GM21381 (cell line): Measurements from ENCODE around the gene CYSTM1.
"Not testable (repeated sequence)": the region's sequence is repeated elsewhere in the genome, so short reads cannot be mapped to it uniquely, and the experiment has no call there.

Source experiments
- ATAC-seq: cut with Tn5 transposase; IDR thresholded peaks from one replicate; pipeline ENCODE4 v1.9.1; 2021; ENCODE audit warnings: mild to moderate bottlenecking, moderate library complexity; ENCODE audit not compliant: unreplicated experiment

CYSTM1 gene

DNA sequence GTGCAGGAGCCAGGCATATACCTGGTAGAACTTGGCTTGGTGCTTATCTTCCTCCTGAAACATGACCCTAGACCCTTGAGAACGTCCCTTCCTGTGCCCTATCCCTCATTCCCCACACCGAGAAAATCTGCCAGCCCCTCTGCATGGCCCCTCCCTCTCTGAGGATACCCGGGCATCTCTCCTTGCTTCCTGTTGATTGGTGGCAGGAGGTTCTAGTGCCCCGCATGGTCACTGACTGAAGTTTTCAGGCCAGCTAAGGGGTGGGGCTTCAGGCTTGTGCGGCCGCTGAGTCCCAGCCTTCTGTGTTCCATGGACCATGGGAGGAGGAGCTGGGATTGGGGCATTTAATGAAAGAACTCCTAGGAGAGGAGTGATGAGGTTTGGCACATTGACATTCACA, 26.5 kb upstream of the CYSTM1 start:
- no peak for ATAC-seq

DNA sequence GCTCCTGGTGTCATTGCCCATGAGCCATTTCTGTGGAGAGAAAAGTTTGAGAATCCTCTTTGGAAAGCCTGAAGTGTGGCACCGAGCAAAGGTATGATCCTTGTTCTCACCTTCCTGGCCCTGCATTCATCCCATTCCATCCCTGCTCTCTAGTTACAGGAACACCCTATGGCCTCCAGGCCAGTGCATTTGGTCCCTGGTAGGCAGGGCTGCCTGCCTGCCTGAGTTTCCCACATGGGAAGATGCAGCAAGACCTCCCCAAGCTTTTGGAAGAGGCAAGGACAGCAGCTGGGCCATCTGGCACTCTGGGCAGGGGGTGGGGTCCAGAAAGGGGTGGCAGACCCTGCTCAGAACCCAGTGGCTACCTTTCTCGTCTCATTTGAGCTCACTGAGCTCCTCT, 24.8 kb upstream of the CYSTM1 start:
- ATAC-seq: no peak

DNA sequence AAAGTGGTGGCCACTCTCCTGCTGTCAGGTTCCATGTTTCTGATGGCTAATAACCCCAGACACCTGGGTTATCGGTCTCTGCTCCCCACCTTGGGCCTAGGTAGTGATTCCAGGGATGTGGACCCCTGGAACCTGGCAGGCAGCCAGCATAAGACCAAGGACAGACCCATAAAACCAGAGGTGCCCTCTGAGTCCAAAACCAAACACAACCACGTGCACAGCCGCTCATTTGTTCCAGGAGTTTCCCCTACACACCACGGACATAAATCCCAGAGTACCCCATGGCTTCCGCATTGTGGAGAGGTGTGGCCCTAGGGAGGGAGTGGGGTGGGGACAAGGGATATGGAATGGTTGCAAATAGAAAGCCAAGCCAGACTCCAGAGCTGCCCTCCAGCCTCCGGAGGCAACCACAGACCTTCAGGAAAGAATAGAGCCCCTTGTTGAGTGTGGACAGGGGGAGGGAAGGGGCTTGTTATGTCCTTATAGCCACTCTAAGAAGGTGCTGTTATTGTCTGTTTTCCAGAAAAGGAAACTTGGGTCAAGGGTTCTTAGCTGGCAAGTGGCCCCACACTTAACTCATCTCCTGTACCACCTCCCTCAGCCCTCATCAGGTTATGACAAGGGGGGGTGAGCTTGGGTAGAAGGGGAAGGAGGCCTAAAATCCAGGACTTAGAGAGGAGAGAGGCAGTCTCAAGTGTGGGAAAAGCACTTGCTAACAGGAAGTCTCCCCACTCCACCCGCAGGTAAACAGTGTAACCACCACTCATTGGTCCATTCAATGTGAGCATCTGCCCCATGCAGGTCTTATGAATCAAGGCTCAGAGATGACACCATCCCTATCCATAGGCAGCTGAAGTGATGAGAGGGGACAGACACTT, 23.6 kb upstream of the CYSTM1 start:
- no peak for ATAC-seq

DNA sequence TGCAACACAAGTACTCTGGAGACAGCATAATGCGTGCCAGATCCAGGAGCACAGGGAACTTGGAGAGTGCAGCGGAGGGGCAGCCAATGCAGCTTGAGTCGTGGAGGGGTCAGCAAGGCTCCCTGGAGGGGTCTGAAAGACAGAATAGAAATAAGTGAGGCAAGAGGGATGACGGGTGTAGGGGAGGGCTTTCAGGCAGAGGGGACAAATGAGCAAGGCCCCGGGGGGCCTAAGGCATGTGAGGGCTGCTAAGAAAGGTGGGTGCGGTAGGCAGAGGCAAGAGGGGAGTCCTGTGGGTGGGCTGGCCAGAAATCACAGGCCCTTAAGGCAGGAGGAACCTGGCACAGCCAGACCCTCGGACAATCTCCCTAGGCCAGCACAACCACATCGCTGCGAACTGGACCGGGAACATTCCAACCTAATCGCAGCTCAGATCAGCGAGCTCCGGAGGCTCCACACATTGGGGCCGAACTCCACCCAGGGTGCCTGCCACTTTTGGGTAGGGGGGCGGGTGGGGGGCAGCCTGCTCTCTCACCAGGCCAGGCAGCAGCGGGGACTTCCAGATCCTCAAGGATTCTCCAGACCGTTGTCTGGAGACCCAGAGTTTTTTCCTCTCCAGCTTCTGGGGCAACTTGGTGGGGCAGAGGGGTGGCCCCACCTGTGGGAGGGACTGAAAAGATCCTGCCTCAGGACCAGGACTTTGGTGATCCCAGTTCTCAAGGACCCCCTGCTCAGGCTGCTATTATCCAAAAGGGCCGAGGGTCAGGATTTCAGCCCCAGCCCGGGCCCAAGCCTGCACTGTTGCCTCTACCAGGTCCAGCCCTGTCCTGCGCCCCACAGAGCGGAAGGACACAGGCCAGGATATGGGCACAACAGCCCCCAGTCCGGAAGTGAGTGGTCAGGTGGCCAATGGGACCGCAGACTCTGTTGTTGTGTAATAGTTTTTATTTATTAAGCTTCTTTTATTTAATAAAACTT, 22.7 kb upstream of the CYSTM1 start:
- no peak for ATAC-seq

DNA sequence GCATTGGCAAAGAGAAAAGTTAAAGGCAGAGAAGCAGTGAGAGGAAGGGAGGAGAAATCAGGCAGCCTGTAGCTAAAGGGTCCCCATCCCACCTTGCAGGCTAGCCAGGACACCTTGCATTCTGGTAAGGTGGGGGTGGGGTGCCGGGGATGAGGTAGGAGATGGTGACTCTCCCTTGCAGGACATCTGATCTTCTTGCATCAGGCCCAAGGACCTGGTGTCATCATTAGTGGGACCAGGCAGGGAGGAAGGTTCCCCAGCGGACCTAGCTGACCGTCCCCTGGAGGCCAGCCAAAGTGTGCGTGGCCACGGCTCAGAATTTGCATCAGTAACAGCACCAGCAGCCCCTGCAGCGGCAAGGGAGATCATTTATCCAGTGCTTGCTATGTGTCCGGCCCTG, 21.7 kb upstream of the CYSTM1 start:
- no peak for ATAC-seq

DNA sequence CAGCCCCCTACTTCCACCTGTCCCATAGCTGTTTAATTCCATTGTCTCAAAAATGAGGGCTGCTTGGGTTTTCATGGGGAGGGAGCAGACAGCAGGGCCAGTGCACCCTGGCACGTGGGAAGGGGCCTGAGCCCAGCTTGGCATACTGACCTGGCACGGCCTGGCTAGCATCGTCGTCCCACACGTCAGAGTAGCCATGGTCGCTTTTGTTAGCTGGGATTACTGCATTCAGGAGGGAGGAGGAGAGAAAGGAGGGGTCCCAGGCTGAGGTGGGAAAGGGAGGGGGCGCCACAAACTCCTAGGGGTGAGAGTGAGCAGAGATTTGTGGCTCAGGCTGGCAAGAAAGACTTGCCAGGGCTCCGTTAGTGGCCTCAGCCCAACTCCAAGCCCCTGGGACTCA, 21.1 kb upstream of the CYSTM1 start:
- ATAC-seq: no peak

DNA sequence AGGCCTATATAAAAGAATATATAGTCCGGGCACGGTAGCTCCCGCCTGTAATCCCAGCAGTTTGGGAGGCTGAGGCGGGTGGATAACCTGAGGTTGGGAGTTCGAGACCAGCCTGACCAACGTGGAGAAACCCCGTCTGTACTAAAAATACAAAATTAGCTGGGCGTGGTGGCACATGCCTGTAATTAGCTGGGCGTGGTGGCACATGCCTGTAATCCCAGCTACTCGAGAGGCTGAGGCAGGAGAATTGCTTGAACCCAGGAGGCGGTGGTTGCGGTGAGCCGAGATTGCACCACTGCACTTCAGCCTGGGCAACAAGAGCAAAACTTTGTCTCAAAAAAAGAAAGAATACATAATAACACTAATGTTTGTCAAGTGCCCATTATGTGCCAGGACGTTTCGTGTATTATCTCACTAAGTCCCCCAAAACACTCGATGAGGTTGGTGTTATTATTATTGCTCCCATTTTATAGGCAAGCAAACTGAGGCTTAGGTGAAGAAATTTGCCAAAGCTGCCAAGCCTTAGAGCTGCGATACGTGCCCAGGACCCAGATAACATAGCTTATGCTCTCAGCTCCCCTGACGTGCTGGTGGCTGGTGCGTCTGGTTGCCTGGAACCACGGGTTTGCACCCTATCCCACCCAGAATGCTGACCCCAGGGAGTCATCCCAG, 20.1 kb upstream of the CYSTM1 start:
- not testable (repeated sequence) for ATAC-seq

DNA sequence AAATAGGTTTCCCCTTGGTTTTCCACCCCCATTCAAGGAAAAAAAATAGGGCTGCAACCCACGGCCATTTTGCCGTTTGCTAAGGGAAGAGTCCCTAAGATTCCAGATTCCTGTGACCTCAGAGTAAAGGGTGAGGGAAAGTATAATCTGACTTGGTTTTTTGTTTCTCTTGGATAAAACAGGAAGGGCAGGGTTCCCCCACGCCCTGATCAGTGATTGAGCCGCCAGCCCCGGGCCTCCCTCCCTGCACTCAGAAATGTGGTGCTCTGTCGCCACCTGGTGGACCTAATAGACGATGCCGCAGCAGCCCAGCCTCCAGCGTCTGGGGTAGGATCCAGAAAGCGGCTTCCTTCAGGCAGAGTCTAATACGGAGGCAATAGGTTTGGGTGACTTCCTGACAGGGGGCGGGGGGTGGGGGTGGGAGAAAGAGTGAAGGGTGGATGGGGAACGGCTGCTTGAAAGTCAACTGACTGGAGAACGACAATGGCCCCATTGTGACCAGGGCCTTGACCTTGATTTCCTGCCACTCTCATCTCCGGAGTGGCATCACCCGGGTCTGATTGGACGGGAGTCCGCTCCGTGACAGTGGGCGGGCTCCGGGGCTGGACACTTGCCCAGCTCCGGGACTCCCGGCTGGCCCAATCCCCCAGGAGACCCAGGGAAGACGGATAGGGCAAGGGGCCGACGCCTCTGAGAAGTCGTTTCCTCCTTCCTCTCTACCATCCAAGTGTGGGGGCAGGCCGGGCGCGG, 17.8 kb upstream of the CYSTM1 start:
- peak; percentile 90 for ATAC-seq

DNA sequence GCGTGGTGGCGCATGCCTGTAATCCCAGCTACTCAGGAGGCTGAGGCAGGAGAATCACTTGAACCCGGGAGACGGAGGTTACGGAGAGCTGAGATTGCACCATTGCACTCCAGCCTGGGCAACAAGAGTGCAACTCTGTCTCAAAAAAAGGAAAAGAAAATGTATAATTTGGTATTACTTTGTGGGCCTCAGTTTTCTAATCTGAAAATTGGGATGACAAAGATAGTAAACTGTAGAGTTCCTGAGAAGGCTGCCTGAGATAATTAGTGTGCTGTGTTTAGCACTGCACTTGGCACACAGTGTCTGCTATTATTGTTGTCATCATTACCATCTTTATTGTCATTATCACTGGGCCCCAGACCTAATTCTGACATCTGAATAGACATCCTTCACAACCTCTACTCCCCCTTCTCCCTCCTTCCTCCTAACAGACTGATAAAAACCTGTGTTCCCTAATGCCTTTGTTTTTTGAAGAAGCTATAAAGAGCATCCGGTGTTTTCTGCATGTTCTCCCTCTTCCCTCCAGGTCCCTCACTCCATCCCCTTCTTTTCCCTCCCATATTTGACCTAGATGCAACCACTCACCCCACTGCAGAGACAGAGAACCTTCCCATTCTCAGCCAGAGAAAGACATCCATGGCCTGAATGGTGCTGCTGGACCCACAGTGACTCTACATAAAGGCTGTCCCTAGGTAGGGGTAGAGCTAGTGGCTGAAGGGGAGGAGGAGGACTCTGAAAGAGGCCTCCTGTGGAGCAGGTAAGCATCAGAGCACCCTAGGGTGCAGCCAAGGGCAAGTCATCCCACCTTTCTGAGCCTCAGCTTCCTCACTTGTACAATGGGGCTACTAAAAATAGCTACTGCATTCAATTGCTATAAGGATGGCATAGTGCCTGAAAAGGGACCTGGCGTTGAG, 15.7 kb upstream of the CYSTM1 start:
- no peak for ATAC-seq

DNA sequence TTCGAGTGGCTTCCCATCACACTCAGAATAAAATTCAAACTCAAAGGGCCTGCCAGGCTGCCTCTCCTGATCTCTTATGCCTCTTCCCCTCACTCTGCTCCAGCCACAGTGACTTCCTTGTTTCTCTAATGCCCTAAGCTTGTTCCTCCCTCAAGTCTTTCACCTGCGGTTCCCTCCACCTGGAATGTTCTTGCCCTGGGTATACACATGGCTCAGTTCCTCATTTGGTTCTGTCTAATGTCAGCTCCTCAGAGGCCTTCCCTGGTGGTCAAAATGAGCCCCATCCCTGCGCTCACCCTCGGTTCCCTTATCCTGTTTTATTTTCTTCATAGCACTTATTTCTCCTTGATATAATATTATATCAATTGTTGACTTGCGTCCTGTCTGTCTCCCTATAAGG, 12.7 kb upstream of the CYSTM1 start:
- no peak for ATAC-seq

DNA sequence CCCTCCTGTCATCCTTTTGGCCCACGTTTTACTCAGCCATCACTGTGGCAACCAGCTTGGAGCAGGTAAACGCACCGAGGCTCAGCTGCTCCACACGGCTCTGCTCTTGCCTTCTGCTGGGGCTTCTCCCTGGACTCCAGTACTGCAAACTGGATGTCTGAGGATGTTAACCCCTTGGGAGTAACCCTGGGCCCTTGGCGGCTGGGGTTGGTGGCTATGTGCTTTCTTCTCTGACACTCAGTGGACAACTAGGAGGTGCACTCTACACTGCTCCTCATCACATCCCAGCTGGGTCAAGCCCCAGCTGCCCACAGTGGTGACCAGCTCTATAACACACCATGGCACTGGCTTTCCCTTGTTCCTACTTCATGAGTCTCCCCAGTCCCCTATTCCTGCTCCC, 12.2 kb upstream of the CYSTM1 start:
- ATAC-seq: no peak

DNA sequence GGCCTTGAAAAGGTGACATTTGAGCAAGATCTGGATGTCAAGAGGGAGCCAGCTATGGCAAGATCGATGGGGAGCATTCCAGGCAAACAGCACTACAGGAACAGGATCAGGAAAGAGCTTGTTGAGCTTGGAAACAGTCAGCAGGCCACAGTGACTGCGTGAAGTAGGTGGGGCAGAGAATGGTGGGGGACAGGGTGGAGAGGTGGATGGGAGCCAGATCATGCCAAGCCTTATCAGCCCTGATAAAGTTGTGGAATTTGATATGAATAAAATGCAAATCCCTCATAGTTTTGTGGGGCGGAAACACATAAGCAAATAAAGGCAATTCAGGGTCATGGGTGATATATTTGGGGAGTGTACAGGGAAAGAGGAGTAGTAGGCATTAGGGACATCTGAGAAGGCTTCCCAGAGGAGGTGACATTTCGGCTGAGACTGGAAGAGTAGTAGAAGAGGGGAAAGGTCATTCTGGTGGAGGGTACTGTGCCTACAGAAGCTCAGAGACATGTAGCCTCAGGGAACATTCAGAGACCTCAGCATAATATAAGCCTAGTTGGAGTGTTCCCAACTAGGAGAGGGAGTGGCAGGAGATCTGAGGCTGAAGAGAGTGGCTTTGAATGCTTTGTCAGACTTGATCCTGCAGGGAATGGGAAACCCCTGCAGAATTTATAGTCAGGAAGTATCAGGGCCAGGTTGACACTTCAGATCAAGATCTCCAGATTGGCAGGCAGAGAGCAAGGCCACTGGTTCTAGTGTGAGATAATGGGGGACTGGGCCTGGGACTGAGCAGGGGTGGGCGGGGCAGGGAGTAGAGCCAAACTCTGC, 9.7 kb upstream of the CYSTM1 start:
- no peak for ATAC-seq

DNA sequence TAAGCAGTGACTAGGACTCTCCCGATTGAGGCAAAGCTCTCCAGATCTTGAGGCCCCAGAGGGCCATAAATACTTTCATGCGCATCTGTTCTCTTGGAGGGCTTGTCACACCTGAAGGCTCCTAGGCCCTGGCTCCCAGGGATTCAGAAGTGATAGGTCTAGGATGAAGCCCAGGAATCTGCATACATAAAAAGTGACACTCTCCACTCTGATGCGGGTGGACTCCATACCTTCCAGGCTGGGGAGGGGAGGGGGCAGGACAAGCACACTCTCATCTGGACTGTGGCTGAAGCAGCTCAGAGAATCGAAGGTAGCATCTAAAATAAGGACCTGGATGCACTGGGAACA, 9.1 kb upstream of the CYSTM1 start:
- no peak for ATAC-seq

DNA sequence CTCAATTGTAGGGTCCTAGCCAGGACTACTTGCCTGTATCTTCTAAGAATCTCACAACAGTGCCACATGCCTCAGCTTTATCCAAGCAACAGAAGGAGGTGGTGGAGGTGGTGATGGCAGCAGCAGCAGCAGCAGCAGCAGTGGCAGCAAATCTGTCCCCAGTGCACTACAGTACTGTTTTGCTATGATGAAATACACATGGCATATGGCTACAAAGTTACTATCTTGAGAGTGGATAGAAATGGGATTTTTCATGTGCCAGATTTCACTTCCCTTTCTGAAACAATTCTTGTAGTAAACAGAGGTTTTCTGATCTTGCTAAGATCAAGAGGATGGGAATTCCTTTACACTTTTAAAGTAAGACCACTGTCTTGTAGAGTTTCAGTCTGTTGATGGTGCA, 8.1 kb upstream of the CYSTM1 start:
- ATAC-seq: no peak

DNA sequence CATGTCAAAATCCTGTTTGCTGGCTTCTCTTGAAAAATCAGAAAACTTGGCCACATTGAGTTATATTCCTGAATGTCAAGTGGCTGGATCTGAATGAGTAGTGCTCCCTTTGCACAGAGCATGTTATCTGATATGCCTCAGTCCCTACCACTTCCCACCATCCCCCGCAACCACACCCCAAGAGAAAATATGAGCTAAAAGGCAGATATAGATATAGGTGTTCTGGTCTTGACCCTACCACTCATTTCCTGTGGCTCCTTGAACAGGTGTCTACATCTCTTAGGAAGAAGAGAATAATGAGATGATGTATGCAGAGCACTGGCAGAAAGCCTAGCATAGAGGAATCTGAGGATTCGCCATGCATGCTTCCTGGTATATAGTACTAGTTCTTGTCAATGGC, 6.6 kb upstream of the CYSTM1 start:
- ATAC-seq: no peak

DNA sequence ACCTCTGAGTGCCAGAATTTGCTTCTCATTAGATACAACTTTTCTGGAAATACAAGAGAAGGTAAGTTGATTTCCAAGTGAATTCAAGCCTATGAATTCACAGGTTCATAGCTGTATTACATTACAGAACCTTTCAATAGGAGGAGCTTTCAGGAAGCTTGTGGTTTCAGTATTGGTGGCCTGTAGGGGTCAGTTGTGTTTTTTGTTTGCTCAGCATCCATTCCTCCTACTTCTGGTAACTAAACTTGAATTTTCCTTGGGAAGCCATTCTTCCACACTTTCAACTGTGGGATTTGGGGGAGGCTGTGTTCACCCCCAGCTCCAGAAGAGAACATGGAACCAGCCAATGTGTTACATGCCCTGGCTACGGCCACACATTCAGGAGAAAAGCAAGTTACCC, 5.6 kb upstream of the CYSTM1 start:
- no peak for ATAC-seq

DNA sequence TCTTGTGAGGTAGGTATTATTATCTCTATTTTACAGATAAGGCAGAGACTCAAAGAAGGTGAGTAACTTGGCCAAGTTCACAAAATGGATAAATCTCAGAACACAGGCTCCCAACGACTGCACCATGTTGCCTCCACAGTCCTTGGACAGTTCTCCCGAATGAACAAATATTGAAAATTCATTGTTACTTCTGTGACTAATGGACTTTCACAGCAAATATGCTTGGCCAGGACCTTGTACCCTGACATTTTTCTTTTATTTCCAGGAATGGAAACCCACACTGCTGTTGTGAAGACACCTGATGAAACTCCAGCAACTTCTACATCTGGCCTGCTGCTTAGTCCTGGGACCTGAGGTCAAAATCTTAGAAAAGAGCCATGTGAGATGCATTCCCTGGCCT, 2.5 kb upstream of the CYSTM1 start:
- no peak for ATAC-seq

DNA sequence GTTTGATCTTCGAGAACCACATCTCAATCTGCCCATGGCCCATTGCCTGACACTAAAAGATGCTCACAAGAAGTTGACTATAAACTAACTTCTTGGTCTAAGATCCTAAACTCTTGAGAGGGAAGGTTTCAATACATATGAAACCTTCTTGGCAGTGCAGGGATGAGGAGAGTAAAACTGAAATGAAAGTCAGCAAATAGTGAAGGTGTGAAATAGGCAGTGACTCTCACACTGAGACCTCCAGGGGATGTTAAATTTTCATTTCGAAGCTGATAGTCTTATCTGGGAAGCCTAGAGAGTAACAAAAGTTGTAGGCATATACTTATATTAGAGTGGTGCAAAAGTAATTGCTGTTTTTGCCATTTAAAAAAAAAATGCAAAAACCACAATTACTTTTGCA, 974 bp upstream of the CYSTM1 start:
- no peak for ATAC-seq
